H1 (cell line): Measurements from ENCODE around the gene OR5AU1. TPM values are rescaled to one million over a fixed set of nuclear protein-coding genes. Genes with fewer than 3 reads are reported as not detected.
A peak's percentile ranks its signal among the peaks of the same experiment; 100 is the strongest.

Experiments used
- CTCF ChIA-PET: fragments of 300-600 bp; sonication (Branson Sonifier 250); formaldehyde crosslinking; loops from one replicate; lab custom pipeline; 2021; ENCODE audit not compliant: partially characterized antibody; lab: Charles Lee
- POLR2A ChIA-PET: fragments of 300-600 bp; sonication (Branson Sonifier 250); formaldehyde crosslinking; loops from one replicate; lab custom pipeline; 2021; ENCODE audit warnings: inconsistent platforms; ENCODE audit not compliant: partially characterized antibody; lab: Charles Lee
- DNase-seq, 2 experiments: peaks; one replicate each; pipeline versions ENCODE4 v3.0.0 to v3.0.0-alpha.2; 2010 to 2022; ENCODE audit warnings: low spot score in 2 of 2, low read depth in 1 of 2, mixed read lengths in 1 of 2
- FAIRE-seq: peaks from 2 replicates; lab custom pipeline; 2011; peaks lifted over from hg19 to GRCh38; lab: Jason Lieb, UNC
- H2AFZ ChIP-seq: 2 replicates; pipeline ENCODE4 v1.8.1; 2012; ENCODE audit warnings: low read length, inconsistent platforms
- H2AK5ac ChIP-seq: 2 replicates; pipeline ENCODE4 v1.6.1; 2013; ENCODE audit warnings: low read depth, low read length
- H2BK120ac ChIP-seq: replicated peaks from 2 replicates; pipeline ENCODE3; 2013; ENCODE audit warnings: low read depth, low read length, inconsistent platforms
- H2BK12ac ChIP-seq: 2 replicates; pipeline ENCODE4 v1.6.1; 2013; ENCODE audit warnings: low read depth, low read length
- H2BK15ac ChIP-seq: 2 replicates; pipeline ENCODE4 v1.6.1; 2013; ENCODE audit warnings: low read length
- H2BK20ac ChIP-seq: 2 replicates; pipeline ENCODE4 v1.6.1; 2013; ENCODE audit warnings: low read length
- H2BK5ac ChIP-seq: 2 replicates; pipeline ENCODE4 v1.6.1; 2013; ENCODE audit warnings: low read depth, low read length
- H3K14ac ChIP-seq: 2 replicates; pipeline ENCODE4 v1.6.1; 2013; ENCODE audit warnings: inconsistent platforms; ENCODE audit not compliant: insufficient read length
- H3K18ac ChIP-seq: 2 replicates; pipeline ENCODE4 v1.6.1; 2013; ENCODE audit warnings: low read length; ENCODE audit errors: extremely low read depth
- H3K23ac ChIP-seq: 2 replicates; pipeline ENCODE4 v1.6.1; 2013; ENCODE audit warnings: inconsistent platforms; ENCODE audit not compliant: insufficient read length
- H3K23me2 ChIP-seq: 2 replicates; pipeline ENCODE4 v1.6.1; 2013; ENCODE audit warnings: low read depth, low read length
- H3K27ac ChIP-seq: 2 replicates; pipeline ENCODE4 v1.6.1; 2011; ENCODE audit warnings: low read depth, low read length, inconsistent platforms
- H3K27me3 ChIP-seq, 4 experiments: replicated peaks in 1 of 4; 1 replicate in 1 of 4; 2 replicates in 3 of 4; pipeline versions ENCODE4 v1.6.1 to v1.8.1; 2011 to 2013; ENCODE audit warnings: low read length in 3 of 4, mild to moderate bottlenecking in 3 of 4, inconsistent platforms in 2 of 4, mixed read lengths in 2 of 4, moderate library complexity in 1 of 4; ENCODE audit not compliant: control insufficient read depth in 3 of 4, insufficient read depth in 3 of 4; ENCODE audit errors: extremely low read depth in 1 of 4
- H3K36me3 ChIP-seq, 4 experiments: 2 replicates each; pipeline versions ENCODE4 v1.6.1 to v1.8.1; 2011 to 2013; ENCODE audit warnings: mild to moderate bottlenecking in 4 of 4, low read length in 3 of 4, moderate library complexity in 2 of 4, control low read depth in 1 of 4, inconsistent platforms in 1 of 4; ENCODE audit not compliant: insufficient read depth in 4 of 4, control insufficient read depth in 2 of 4
- H3K4ac ChIP-seq: replicated peaks from 2 replicates; pipeline ENCODE3; 2013; ENCODE audit warnings: low read length, low read depth, mixed read lengths, inconsistent platforms; ENCODE audit not compliant: insufficient read length
- H3K4me1 ChIP-seq, 4 experiments: replicated peaks in 1 of 4; 1 replicate in 1 of 4; 2 replicates in 3 of 4; pipeline versions ENCODE4 v1.6.1 to v1.8.1; 2011 to 2013; ENCODE audit warnings: low read length in 3 of 4, inconsistent platforms in 2 of 4, mixed read lengths in 1 of 4; ENCODE audit not compliant: insufficient read depth in 4 of 4, control insufficient read depth in 3 of 4
- H3K4me2 ChIP-seq, 2 experiments: 2 replicates each; pipeline versions ENCODE4 v1.6.1 to v1.8.1; 2011 to 2013; ENCODE audit warnings: low read depth in 2 of 2, low read length in 2 of 2, control low read depth in 1 of 2, inconsistent platforms in 1 of 2, mild to moderate bottlenecking in 1 of 2; ENCODE audit not compliant: insufficient read depth in 1 of 2
- H3K4me3 ChIP-seq, 4 experiments: fragments of 200-600, 300-600 bp in 1 of 4; sonication (generic), shearing (Covaris generic), sonication (Bioruptor Twin) in 1 of 4; 2 replicates each; pipeline versions ENCODE4 v1.5.1 to v1.8.1; 2011 to 2016; ENCODE audit warnings: low read length in 4 of 4, low read depth in 3 of 4, control low read depth in 2 of 4, inconsistent platforms in 2 of 4, mild to moderate bottlenecking in 2 of 4, mixed read lengths in 1 of 4, moderate library complexity in 1 of 4; ENCODE audit not compliant: insufficient read depth in 2 of 4; ENCODE audit errors: extremely low read depth in 1 of 4
- H3K56ac ChIP-seq: replicated peaks from 2 replicates; pipeline ENCODE3; 2013; ENCODE audit warnings: low read depth, mild to moderate bottlenecking, mixed read lengths, low read length, inconsistent platforms; ENCODE audit not compliant: insufficient read length
- H3K79me1 ChIP-seq: 2 replicates; pipeline ENCODE4 v1.6.1; 2013; ENCODE audit warnings: low read depth, low read length, control low read depth
- H3K79me2 ChIP-seq, 2 experiments: 2 replicates each; pipeline versions ENCODE4 v1.6.1 to v1.8.1; 2012 to 2013; ENCODE audit warnings: low read length in 2 of 2, mild to moderate bottlenecking in 2 of 2, inconsistent platforms in 1 of 2; ENCODE audit not compliant: insufficient read depth in 2 of 2, control insufficient read depth in 1 of 2
- H3K9ac ChIP-seq, 4 experiments: replicated peaks in 1 of 4; 1 replicate in 1 of 4; 2 replicates in 3 of 4; pipeline versions ENCODE4 v1.6.1 to v1.8.1; 2011 to 2013; ENCODE audit warnings: low read depth in 3 of 4, low read length in 3 of 4, control low read depth in 2 of 4, mild to moderate bottlenecking in 2 of 4, moderate library complexity in 2 of 4, inconsistent platforms in 1 of 4; ENCODE audit errors: extremely low read depth in 1 of 4
- H3K9me3 ChIP-seq, 2 experiments: 2 replicates each; pipeline versions ENCODE4 v1.6.1 to v1.8.1; 2012 to 2013; ENCODE audit warnings: mild to moderate bottlenecking in 2 of 2, moderate library complexity in 2 of 2, control low read depth in 1 of 2, inconsistent platforms in 1 of 2, low read depth in 1 of 2, low read length in 1 of 2, mixed read lengths in 1 of 2; ENCODE audit not compliant: insufficient read depth in 2 of 2
- H4K20me1 ChIP-seq, 2 experiments: replicated peaks in 1 of 2; 2 replicates each; pipeline versions ENCODE3 to v1.8.1; 2011 to 2013; ENCODE audit warnings: inconsistent platforms in 2 of 2, low read length in 2 of 2, mild to moderate bottlenecking in 1 of 2; ENCODE audit not compliant: insufficient read depth in 2 of 2, control insufficient read depth in 1 of 2
- H4K5ac ChIP-seq: 2 replicates; pipeline ENCODE4 v1.6.1; 2013; ENCODE audit warnings: low read length, low read depth, mixed read lengths, inconsistent platforms; ENCODE audit not compliant: insufficient read length
- H4K8ac ChIP-seq: 2 replicates; pipeline ENCODE4 v1.8.0; 2013; ENCODE audit warnings: mild to moderate bottlenecking, moderate library complexity, low read length, inconsistent platforms; ENCODE audit not compliant: insufficient read depth; ENCODE audit errors: extremely low read depth
- H4K91ac ChIP-seq: replicated peaks from 2 replicates; pipeline ENCODE3; 2013; ENCODE audit warnings: low read length, mixed read lengths, inconsistent platforms; ENCODE audit not compliant: insufficient read length
- RAD21 ChIP-seq, 2 experiments: IDR thresholded peaks in 1 of 2; conservative IDR thresholded peaks in 1 of 2; 2 replicates each; pipeline ENCODE4 v1.6.1; 2011; ENCODE audit warnings: low read depth in 2 of 2, low read length in 2 of 2, improper control_type of control experiment in 1 of 2, inconsistent platforms in 1 of 2, mild to moderate bottlenecking in 1 of 2, moderate library complexity in 1 of 2
- TBP ChIP-seq: IDR thresholded peaks from 2 replicates; pipeline ENCODE4 v1.6.1; 2011; ENCODE audit warnings: low read depth, low read length, improper control_type of control experiment
- WGBS, 2 experiments: shearing (Covaris generic) in 1 of 2; methylation state at CpG; one replicate each; pipeline versions ENCODE4 v1.1.6 to v1.1.7; 2013 to 2015; ENCODE audit warnings: low lambda C conversion rate in 2 of 2, mixed read lengths in 2 of 2, inconsistent platforms in 1 of 2, low coverage in 1 of 2, missing lambda C conversion rate in 1 of 2; ENCODE audit not compliant: insufficient replicate concordance in 2 of 2, insufficient coverage in 1 of 2, insufficient read length in 1 of 2; ENCODE audit errors: extremely low coverage in 1 of 2, missing lambda C conversion rate in 1 of 2; 5-methylcytosine and 5-hydroxymethylcytosine counted together
- polyA plus RNA-seq, 7 experiments: library from polyadenylated mRNA; depleted of rRNA in 3 of 7; stranded (reverse) in 5 of 7; unstranded in 2 of 7; fragments of >200 nt in 5 of 7; fragments of 200-250 nt in 2 of 7; gene quantifications; 1 replicate in 5 of 7; 2 replicates in 1 of 7; 4 replicates in 1 of 7; pipeline versions ENCODE4 v1.2.1 to v1.2.3, GENCODE V29; 2011 to 2013; ENCODE audit warnings: missing spikeins in 2 of 7, mixed read lengths in 2 of 7
- total RNA-seq: library from RNA; stranded (reverse); fragmentation: NEBNext Ultra II Directional; extraction: Animal tissue kit (Norgen Biotek cat#: 25700); gene quantifications from 2 replicates; pipeline ENCODE4 v1.2.1, GENCODE V29; 2021

OR5AU1 gene
- total and polyA plus RNA-seq, 2 of the 8 experiments (the other 6 are each of a cell fraction or from before 2014, with no cell fraction given) = not detected

GRCh38 chr14:21109377-21110138 is 46.3 kb downstream of the OR5AU1 start:
- Histone ChIP-seq H3K9ac (no peak overlapping the region), H3K4me2 (no peak overlapping the region), H3K4me1 (peaks cover 0 to 15% (median 9%) of the 10 kb centered on the region in 4 experiments; a peak in 5 of 7 replicates), H3K4me3 (no peak overlapping the region), H3K23me2 (no peaks in the 10 kb centered on the region), H3K9me3 (no peaks in the 10 kb centered on the region), H4K5ac (no peak overlapping the region), H2BK15ac (no peak overlapping the region), H3K4ac (no peak overlapping the region), H2BK12ac (no peak overlapping the region), H3K56ac (no peak overlapping the region), H2BK120ac (no peak overlapping the region), H3K27ac (no peak overlapping the region), H4K8ac (no peak overlapping the region), H4K91ac (no peak overlapping the region)
- DNase-seq = no peak
- TF ChIP-seq RAD21 (IDR thresholded peaks at IDR 0.05 in 1 of 2, conservative IDR thresholded peaks at IDR 0.05 in 1 of 2; ENCODE audit: low read depth in 2 of 2, low read length in 2 of 2) (no peak), TBP (peak; percentile 38; the same call in 1 of the 2 replicates)
- TF ChIP-seq, all 59 proteins: peak for 1
- FAIRE-seq = peak; percentile 57
- H3K36me3 ChIP-seq = no peaks in the 10 kb centered on the region
- H2BK5ac ChIP-seq = 0 out of 2 replicates have a peak overlapping the region, but pooled peaks have one; percentile 6
- H2AFZ ChIP-seq = 0 out of 2 replicates have a peak overlapping the region, but pooled peaks have one; percentile 26
- no peak overlapping the region for H2BK20ac ChIP-seq
- H2AK5ac ChIP-seq = no peak overlapping the region
- no peak overlapping the region for H3K18ac ChIP-seq
- CTCF ChIA-PET = interaction anchor here (0.7 to 11.0 kb wide), 11 partner anchors 8 to 104 kb away, joined by 3 to 239 read pairs (median 5); partner anchors contain the start of gene TMEM253
- no peaks in the 10 kb centered on the region for H3K79me1 ChIP-seq
- WGBS, 2 experiments = 86% methylated on average over 6 of the region's 6 CpGs; no CpG with 5 or more reads in 1 of the 2 experiments
- no peaks in the 10 kb centered on the region for H3K79me2 ChIP-seq
- no peaks in the 10 kb centered on the region for H3K27me3 ChIP-seq
- no peak overlapping the region for H3K14ac ChIP-seq
- H4K20me1 ChIP-seq = no peaks in the 10 kb centered on the region
- no peak overlapping the region for H3K23ac ChIP-seq
- POLR2A ChIA-PET = interaction anchor here (0.6 to 3.8 kb wide), 3 partner anchors 12 to 292 kb away, joined by 3 to 17 read pairs (median 3); no protein-coding TSS in a partner anchor
